OCI-LY7 (cell line): ENCODE measurements around the gene PLPPR2. TPM values are rescaled to one million over a fixed set of nuclear protein-coding genes. Genes with fewer than 3 reads are reported as not detected.
"Not testable (repeated sequence)": the region's sequence is repeated elsewhere in the genome, so short reads cannot be mapped to it uniquely, and the experiment has no call there.

ENCODE experiments used
- BruUV-seq: library from RNA; stranded (reverse); fragments of 400-500 nt; replicated peaks from 2 replicates; lab custom pipeline; 2021; lab: Mats Ljungman, UMichigan
- CTCF ChIA-PET: fragments of 300-600 bp; sonication (Branson Sonifier 250); formaldehyde crosslinking; loops from one replicate; lab custom pipeline; 2022; ENCODE audit warnings: antibody characterized with exemption; ENCODE audit not compliant: unreplicated experiment; lab: Charles Lee
- POLR2A ChIA-PET: fragments of 300-600 bp; sonication (Branson Sonifier 250); formaldehyde crosslinking; loops from one replicate; lab custom pipeline; 2022; ENCODE audit warnings: antibody characterized with exemption; lab: Charles Lee
- DNase-seq: peaks from one replicate; pipeline ENCODE4 v3.0.0-alpha.2; 2015; ENCODE audit warnings: low spot score
- H2AFZ ChIP-seq: fragments of 200-600 bp; sonication (generic), shearing (Covaris generic); 2 replicates; pipeline ENCODE4 v1.6.1; 2014; ENCODE audit warnings: mild to moderate bottlenecking, antibody characterized with exemption, low read length, moderate library complexity
- H3K27ac ChIP-seq: fragments of 200-600 bp; sonication (generic); 2 replicates; pipeline ENCODE4 v1.5.1; 2014; ENCODE audit warnings: mixed run types, low read depth, mild to moderate bottlenecking, moderate library complexity, low read length, inconsistent platforms; ENCODE audit not compliant: poor library complexity, severe bottlenecking
- H3K36me3 ChIP-seq: fragments of 200-600 bp; sonication (generic); 2 replicates; pipeline ENCODE4 v1.6.1; 2014; ENCODE audit warnings: mild to moderate bottlenecking, antibody characterized with exemption, low read length, moderate library complexity, mixed read lengths; ENCODE audit not compliant: insufficient read depth
- H3K4me1 ChIP-seq: fragments of 200-600 bp; sonication (generic); 2 replicates; pipeline ENCODE4 v1.5.1; 2014; ENCODE audit warnings: mild to moderate bottlenecking, low read length; ENCODE audit not compliant: insufficient read depth, poor library complexity, severe bottlenecking
- H3K4me2 ChIP-seq: fragments of 200-600 bp; sonication (generic); 2 replicates; pipeline ENCODE4 v1.6.1; 2014; ENCODE audit warnings: mild to moderate bottlenecking, low read length
- H3K4me3 ChIP-seq: fragments of 200-600 bp; sonication (generic); 2 replicates; pipeline ENCODE4 v1.5.1; 2014; ENCODE audit warnings: mild to moderate bottlenecking, low read depth, low read length; ENCODE audit not compliant: poor library complexity, severe bottlenecking
- H3K79me2 ChIP-seq: fragments of 200-600 bp; sonication (generic); 2 replicates; pipeline ENCODE4 v1.6.1; 2016; ENCODE audit warnings: low read depth, mild to moderate bottlenecking, low read length, moderate library complexity, mixed read lengths; ENCODE audit not compliant: insufficient read depth
- H3K9me2 ChIP-seq: fragments of 200-600 bp; sonication (generic); 2 replicates; pipeline ENCODE4 v1.6.1; 2016; ENCODE audit warnings: mild to moderate bottlenecking, low read length, mixed read lengths; ENCODE audit not compliant: insufficient read depth
- H3K9me3 ChIP-seq: fragments of 200-600 bp; sonication (generic); 2 replicates; pipeline ENCODE4 v1.6.1; 2014; ENCODE audit warnings: mild to moderate bottlenecking, mixed run types, low read length, mixed read lengths
- H4K20me1 ChIP-seq: fragments of 200-600 bp; sonication (generic); 2 replicates; pipeline ENCODE4 v1.6.1; 2014; ENCODE audit warnings: mild to moderate bottlenecking, antibody characterized with exemption, low read length, moderate library complexity, mixed read lengths; ENCODE audit not compliant: insufficient read depth
- EZH2phosphoT487 ChIP-seq: fragments of 200-600 bp; sonication (generic); IDR thresholded peaks from 2 replicates; pipeline ENCODE4 v1.6.1; 2018; ENCODE audit warnings: low read depth, borderline replicate concordance, mild to moderate bottlenecking, mixed run types, antibody characterized with exemption, low read length, moderate library complexity, mixed read lengths
- intact Hi-C: fragments of 100-400 bp; cut with micrococcal nuclease; formaldehyde crosslinking; loops from one replicate; pipeline ENCODE4 v1.10.0; 2022; ENCODE audit not compliant: unreplicated experiment
- total RNA-seq, 2 experiments: library from RNA; depleted of rRNA in 1 of 2; stranded (reverse); fragments of >200 nt in 1 of 2; shearing (Covaris generic) in 1 of 2; gene quantifications; 2 replicates each; pipeline ENCODE4 v1.2.3, GENCODE V29; 2014 to 2022
- TF ChIP-seq, protein P1 (sequence below): fragments of 200-600 bp; sonication (generic); conservative IDR thresholded peaks from 2 replicates; pipeline ENCODE4 v1.5.1; 2014; ENCODE audit warnings: mild to moderate bottlenecking, antibody characterized with exemption, low read length, moderate library complexity, mixed read lengths

Gene PLPPR2
- total RNA-seq, 2 experiments from 2014 or later: 0.88 to 3.6 TPM

DNA sequence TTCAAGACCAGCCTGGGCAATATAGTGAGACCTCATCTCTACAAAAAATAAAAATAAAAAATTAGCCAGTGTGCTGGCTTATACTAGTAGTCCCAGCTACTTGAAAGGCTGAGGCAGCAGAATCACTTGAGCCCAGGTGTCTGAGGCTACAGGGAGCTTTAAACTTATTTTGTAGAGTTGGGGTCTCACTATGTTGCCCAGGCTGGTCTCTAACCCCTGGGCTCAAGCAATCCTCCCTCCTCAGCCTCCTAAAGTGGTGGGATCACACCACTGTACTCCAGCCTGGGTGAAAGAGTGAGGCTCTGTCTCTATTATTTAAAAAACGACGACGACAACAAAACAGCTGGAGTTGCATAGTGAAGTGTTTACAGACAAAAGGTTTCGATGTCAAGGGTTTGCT lies 23.7 kb upstream of the PLPPR2 start:
- no peak overlapping the region for H2AFZ ChIP-seq
- CTCF ChIA-PET: no interaction called here

DNA sequence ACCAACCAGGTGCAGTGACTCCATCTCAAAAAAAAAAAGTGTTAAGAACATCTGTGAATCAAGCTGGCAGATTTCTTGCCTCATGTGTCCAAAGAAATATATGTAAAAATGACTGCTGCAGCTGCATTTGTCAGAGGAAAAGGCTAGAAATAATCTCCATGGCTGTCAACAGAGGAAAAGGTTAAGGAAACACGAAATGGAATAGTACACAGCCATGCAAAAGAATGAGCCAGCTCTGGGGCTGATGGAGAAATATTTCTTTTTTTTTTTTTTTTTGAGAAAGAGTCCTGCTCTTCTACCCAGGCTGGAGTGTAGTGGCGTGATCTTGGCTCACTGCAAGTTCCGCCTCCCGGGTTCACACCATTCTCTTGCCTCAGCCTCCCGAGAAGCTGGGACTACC lies 22.4 kb upstream of the PLPPR2 start:
- no peaks in the 10 kb centered on the region for H3K79me2 ChIP-seq
- H4K20me1 ChIP-seq: no peaks in the 10 kb centered on the region
- H3K4me2 ChIP-seq: no peak overlapping the region
- no peak for DNase-seq
- no peaks in the 10 kb centered on the region for H3K9me2 ChIP-seq
- intact Hi-C loops: no loop called here
- H3K9me3 ChIP-seq: no peaks in the 10 kb centered on the region
- no TSS peak for BruUV-seq
- no peaks in the 10 kb centered on the region for H3K36me3 ChIP-seq
- ChIA-PET CTCF (no interaction called here), POLR2A (interaction anchor here (0.7 kb wide), 1 partner anchor 42 kb away, joined by 5 read pairs; no protein-coding TSS in a partner anchor)
- TF ChIP-seq EZH2phosphoT487: no peak
- TF ChIP-seq, protein P1, sequence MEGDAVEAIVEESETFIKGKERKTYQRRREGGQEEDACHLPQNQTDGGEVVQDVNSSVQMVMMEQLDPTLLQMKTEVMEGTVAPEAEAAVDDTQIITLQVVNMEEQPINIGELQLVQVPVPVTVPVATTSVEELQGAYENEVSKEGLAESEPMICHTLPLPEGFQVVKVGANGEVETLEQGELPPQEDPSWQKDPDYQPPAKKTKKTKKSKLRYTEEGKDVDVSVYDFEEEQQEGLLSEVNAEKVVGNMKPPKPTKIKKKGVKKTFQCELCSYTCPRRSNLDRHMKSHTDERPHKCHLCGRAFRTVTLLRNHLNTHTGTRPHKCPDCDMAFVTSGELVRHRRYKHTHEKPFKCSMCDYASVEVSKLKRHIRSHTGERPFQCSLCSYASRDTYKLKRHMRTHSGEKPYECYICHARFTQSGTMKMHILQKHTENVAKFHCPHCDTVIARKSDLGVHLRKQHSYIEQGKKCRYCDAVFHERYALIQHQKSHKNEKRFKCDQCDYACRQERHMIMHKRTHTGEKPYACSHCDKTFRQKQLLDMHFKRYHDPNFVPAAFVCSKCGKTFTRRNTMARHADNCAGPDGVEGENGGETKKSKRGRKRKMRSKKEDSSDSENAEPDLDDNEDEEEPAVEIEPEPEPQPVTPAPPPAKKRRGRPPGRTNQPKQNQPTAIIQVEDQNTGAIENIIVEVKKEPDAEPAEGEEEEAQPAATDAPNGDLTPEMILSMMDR: no peak
- H3K4me1 ChIP-seq: no peaks in the 10 kb centered on the region
- H3K27ac ChIP-seq: no peak overlapping the region
- H3K4me3 ChIP-seq: no peak overlapping the region
- H2AFZ ChIP-seq: no peak overlapping the region

More for the DNA sequence above, 23.7 kb upstream of the PLPPR2 start:
- Histone ChIP-seq H3K4me2 (no peak overlapping the region), H3K27ac (no peak overlapping the region), H3K79me2 (no peaks in the 10 kb centered on the region), H3K4me1 (no peaks in the 10 kb centered on the region), H3K9me2 (no peaks in the 10 kb centered on the region), H3K36me3 (no peaks in the 10 kb centered on the region), H3K9me3 (no peaks in the 10 kb centered on the region), H4K20me1 (no peaks in the 10 kb centered on the region), H3K4me3 (no peak overlapping the region)
- no peak for DNase-seq
- POLR2A ChIA-PET: no interaction called here
- TF ChIP-seq, protein P1: no peak
- TF ChIP-seq EZH2phosphoT487: no peak
- BruUV-seq: no TSS peak
- intact Hi-C loops: no loop called here

DNA sequence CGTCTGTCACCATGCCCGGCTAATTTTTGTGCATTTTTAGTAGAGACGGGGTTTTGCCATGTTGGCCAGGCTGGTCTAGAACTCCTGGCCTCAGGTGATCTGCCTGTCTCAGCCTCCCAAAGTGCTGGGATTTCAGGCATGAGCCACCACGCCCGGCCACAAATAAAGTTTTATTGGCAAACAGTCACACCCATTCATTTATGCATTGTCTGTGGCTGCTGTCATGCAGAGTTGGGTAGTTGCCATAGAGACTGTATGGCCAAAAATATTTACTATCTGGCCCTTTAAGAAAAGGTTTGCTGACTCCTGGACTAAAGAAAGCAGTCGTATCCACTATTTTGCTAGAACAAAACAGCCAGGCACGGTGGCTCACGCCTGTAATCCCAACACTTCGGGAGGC lies 21.4 kb upstream of the PLPPR2 start:
- BruUV-seq, H2AFZ ChIP-seq, H4K20me1 ChIP-seq, H3K27ac ChIP-seq, H3K4me3 ChIP-seq, intact Hi-C loops, POLR2A ChIA-PET, H3K9me3 ChIP-seq, H3K4me2 ChIP-seq, H3K36me3 ChIP-seq, H3K4me1 ChIP-seq, DNase-seq, H3K79me2 ChIP-seq, H3K9me2 ChIP-seq, CTCF ChIA-PET: not testable (repeated sequence)
